IPS-18c (cell line): ENCODE measurements around the gene CR1.
"Not testable (repeated sequence)": the region's sequence is repeated elsewhere in the genome, so short reads cannot be mapped to it uniquely, and the experiment has no call there.

ENCODE experiments used
- H3K4me3 ChIP-seq: 2 replicates; pipeline ENCODE4 v1.7.0; 2013; ENCODE audit warnings: low read depth, mild to moderate bottlenecking, low read length, moderate library complexity; ENCODE audit not compliant: insufficient read depth
- H3K9me3 ChIP-seq: one replicate; pipeline ENCODE4 v1.6.1; 2013; ENCODE audit warnings: mild to moderate bottlenecking, low read length, moderate library complexity; ENCODE audit not compliant: control insufficient read depth, insufficient read depth

Gene CR1

DNA sequence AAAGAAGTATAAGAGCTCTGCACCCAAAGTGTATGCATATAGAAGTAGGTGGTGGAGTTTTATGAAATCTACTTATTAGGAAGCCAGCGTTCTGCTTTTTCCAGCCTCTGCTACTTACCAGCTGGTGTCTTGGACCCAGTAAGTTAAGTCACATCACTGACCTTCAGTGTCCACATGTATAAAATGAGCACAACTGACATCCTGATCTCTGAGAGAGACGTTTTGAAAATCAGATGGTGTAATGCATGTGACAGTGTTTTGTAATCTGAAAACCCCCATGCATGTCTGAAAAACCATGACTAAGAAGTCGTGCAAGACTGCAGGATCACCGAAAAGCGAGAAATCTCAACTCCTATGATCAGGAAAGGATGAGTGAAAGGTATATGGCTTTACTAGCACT lies 2.0 kb downstream of the CR1 start:
- Histone ChIP-seq H3K9me3 (peaks cover 2% of the 10 kb centered on the region), H3K4me3 (no peak overlapping the region)

- H3K4me3 ChIP-seq = no peak overlapping the region
- peaks cover 2% of the 10 kb centered on the region for H3K9me3 ChIP-seq
Observed at GRCh38 chr1:207499573-207499972, 3.6 kb downstream of the CR1 start.

DNA sequence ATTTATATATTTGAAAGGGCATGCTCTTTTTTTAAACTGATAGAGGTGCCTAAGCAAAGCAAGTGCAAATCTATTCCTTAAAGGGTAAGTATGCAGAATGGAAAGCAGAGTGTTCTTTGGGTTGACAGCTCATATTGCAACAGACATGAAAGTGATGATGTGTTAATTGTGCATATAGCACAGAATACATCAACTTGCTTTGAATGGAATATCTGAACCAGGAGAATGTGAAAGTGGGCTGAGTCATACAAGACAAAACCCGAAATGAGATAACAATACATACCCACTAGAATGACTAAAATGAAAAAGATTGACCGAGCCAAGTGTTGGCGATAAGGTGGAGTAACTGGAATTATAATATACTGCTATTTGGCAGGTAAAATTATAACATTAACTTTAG lies 4.3 kb downstream of the CR1 start:
- Histone ChIP-seq H3K4me3 (no peak overlapping the region), H3K9me3 (peaks cover 2% of the 10 kb centered on the region)

GRCh38 chr1:207501071-207501470 lies 5.1 kb downstream of the CR1 start:
- no peak overlapping the region for H3K4me3 ChIP-seq

DNA sequence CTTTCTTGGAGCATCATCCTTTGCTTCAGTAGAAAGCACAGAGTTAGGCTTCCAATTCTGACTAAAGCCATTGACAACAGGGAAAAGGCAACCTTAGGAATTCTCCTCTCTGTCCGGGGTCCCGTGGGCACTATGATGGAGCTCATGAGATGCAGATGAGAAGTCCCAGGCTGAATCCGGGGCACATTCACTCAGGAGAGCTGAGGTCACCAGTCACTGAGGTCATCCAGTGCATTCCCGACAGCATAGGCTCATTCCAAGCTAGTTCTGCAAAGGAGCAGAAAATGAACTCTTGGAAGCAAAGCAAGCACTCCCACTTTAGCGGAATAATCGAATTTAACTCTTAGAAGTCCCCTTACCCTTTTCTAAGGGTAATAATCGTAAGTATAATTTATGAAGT lies 6.8 kb downstream of the CR1 start:
- no peak overlapping the region for H3K4me3 ChIP-seq
- H3K9me3 ChIP-seq = no peaks in the 10 kb centered on the region

More at GRCh38 chr1:207501071-207501470, 5.1 kb downstream of the CR1 start:
- H3K9me3 ChIP-seq = peaks cover 2% of the 10 kb centered on the region

DNA sequence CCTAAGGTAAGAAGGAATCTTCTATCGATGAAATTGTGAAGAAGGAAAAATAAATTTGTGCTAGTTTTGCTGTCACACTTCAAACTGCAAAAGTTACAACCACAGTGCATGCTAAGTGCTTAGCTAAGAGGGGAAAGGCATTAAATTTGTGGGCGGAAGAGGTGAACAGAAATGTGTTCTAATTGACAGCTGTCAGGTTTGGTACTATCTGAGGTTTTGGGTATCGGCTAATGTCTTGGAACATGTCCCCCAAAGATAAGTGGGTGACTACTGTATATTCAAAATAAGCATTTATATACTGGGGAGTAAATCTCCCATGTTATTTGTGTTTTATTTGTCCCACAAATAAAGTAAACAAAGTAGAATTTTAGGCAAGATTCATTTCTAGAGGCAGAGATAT lies 8.0 kb downstream of the CR1 start:
- H3K4me3 ChIP-seq = no peak overlapping the region
- H3K9me3 ChIP-seq = no peaks in the 10 kb centered on the region

DNA sequence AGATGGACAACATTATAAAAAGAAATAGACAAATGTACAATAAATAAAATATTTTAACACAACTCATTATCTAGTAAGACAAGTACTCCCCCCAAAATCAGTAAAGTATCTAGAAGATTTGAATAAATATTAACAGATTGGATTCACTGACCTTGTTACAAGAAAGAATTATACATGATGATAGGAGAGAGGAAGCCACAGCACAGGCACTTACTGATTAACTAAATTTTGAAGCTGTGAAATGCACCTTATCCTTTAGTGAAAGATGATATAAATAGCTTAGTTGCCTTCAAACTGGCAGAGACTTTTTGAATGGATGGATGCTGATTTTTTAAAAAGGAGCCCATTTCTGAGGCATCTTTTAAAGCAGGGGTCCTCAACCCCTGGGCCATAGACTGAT lies 8.5 kb downstream of the CR1 start:
- no peak overlapping the region for H3K4me3 ChIP-seq
- no peaks in the 10 kb centered on the region for H3K9me3 ChIP-seq

- Histone ChIP-seq H3K9me3 (no peaks in the 10 kb centered on the region), H3K4me3 (no peak overlapping the region)
Observed at GRCh38 chr1:207510444-207510843, 14.5 kb downstream of the CR1 start.

- Histone ChIP-seq H3K9me3 (no peaks in the 10 kb centered on the region), H3K4me3 (no peak overlapping the region)
Observed at GRCh38 chr1:207514890-207515289, 18.9 kb downstream of the CR1 start.

GRCh38 chr1:207516729-207517128 lies 20.8 kb downstream of the CR1 start:
- no peak overlapping the region for H3K4me3 ChIP-seq
- no peaks in the 10 kb centered on the region for H3K9me3 ChIP-seq

DNA sequence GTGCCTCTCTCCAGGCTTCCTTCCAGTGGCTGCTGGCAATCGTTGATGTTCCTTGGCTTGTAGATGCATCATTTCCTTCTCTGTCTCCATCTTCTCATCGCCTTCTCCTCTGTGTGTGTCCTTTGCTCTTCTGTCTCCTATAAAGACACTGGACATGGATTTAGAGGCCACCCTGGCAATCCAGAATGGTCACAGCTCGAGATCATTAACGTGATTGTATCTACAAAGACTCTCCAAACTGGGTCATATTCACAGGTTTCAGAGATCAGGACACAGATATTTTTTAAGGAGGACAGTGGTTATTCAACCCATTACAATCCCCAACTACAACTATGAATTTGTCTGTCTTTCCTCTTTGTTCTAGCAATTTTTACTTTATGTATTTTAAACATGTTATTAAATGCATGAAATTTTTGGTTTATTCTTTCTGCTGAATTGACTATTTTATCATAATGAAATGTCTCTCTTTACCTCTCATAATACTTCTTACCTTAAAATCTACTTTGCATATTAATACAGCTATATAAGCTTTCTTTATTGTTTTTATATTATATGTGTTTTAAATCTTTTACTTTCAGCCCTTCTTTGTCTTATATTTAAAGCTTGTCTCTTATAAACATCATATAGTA lies 22.8 kb downstream of the CR1 start:
- Histone ChIP-seq H3K9me3 (no peaks in the 10 kb centered on the region), H3K4me3 (no peak overlapping the region)

GRCh38 chr1:207519505-207520399 lies 23.8 kb downstream of the CR1 start:
- Histone ChIP-seq H3K4me3 (no peak overlapping the region), H3K9me3 (no peaks in the 10 kb centered on the region)

DNA sequence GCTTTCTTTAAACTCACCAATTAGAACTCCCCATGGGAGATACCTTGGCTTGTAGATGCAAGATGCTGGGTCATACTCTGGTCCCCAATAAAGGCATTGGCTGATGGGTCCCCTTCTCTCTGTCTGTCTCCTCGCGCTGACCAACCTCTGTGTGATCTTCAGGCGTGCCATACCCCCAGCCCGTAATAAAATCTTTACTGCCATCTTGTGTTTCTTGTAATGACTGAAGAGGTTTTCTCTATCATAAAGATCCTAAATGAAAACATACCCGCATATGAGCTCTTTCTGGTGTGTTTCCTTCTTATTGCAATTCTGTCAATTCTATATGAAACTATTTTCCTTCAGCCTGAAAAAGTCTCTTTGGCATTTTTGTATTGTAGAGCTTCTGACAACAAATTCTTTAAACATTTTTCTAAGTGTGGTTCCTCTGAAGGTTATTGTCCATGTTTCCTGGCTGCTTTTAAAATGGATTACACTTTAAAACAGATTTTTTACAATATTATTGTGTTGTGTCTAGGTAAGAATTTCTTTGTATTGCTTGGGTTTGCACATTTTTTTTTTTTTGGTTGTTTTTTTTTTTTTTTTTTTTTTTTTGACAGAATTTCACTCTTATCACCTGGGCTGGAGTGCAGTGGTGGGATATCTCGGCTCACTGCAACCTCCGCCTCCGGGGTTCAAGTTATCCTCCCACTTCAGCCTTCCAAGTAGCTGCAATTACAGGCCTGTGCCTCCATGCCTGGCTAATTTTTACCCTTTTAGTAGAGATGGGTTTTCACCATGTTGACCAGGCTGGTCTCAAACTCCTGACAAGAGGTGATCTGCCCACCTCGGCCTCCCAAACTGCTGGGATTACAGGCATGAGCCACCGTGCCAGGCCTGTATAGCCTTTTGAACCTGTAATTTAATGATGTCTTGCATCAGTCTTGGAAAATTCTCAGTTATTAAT lies 24.7 kb downstream of the CR1 start:
- H3K9me3 ChIP-seq, H3K4me3 ChIP-seq: not testable (repeated sequence)

DNA sequence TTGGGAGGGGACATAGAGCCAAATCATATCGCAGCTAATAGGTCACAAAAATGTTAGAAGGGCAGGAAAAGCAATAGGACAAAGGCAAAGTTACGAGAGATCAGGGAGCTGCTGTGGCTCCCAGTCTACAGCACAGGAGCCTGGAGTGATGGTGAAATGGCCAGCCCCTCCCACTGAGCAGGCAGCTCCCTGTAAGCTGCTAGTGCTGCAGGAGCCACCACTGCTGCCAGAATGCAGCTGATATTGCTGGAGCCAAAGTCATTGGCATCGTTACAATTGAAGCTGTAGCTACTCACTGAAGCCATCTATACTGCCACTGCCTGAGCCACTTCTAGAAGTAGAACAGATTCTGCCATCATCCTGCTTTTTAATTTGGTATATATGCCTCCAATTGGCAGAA lies 29.3 kb downstream of the CR1 start:
- not testable (repeated sequence) for H3K9me3 ChIP-seq, H3K4me3 ChIP-seq

GRCh38 chr1:207528401-207528800 lies 32.4 kb downstream of the CR1 start:
- not testable (repeated sequence) for H3K4me3 ChIP-seq, H3K9me3 ChIP-seq

DNA sequence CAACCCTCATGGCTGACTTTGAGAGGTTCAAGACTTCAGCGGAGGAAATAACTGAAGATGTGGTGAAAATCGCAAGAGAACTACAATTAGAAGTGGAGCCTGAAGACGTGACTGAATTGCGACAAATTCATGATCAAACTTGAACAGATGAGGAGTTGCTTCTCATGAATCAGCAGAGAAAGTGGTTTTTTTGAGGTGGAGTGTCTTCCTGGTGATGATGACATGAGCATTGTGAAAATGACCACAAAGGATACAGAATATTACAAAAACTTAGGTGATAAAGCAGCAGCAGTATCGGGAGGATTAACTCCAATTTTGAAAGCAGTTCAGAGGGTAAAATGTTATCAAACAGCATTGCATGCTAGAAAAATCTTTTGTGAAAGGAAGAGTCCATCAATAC lies 40.3 kb downstream of the CR1 start:
- not testable (repeated sequence) for H3K4me3 ChIP-seq, H3K9me3 ChIP-seq

GRCh38 chr1:207546677-207547357 lies 50.9 kb downstream of the CR1 start:
- not testable (repeated sequence) for H3K9me3 ChIP-seq, H3K4me3 ChIP-seq
